ENCODE data around the gene EFNA5.

Gene EFNA5

GRCh38 chr5:107413754-107414153, 257.0 kb downstream of the EFNA5 start:
- peaks cover 5% of the 10 kb centered on the region; the same call in 1 of the 2 replicates for H3K4me1 ChIP-seq (ENCODE audit: control insufficient read depth, insufficient read depth, low read length)
- TF ChIP-seq ZNF677 (tag by site-specific recombination; IDR thresholded peaks at IDR 0.05) (no peak), ZNF214 (tag by site-specific recombination; IDR thresholded peaks at IDR 0.05; ENCODE audit: borderline replicate concordance) (no peak), PRDM1 (tag by site-specific recombination; IDR thresholded peaks at IDR 0.05) (no peak), ZNF221 (tag by site-specific recombination; IDR thresholded peaks at IDR 0.05; ENCODE audit: borderline replicate concordance) (no peak), YY2 (tag by site-specific recombination; IDR thresholded peaks at IDR 0.05) (no peak), ZNF513 (tag by site-specific recombination; IDR thresholded peaks at IDR 0.05) (no peak), MYNN (tag by site-specific recombination; IDR thresholded peaks at IDR 0.05; ENCODE audit: borderline replicate concordance) (no peak)
- H3K36me3 ChIP-seq (ENCODE audit: control insufficient read depth in 2 of 2, insufficient read depth in 1 of 2, low read length in 2 of 2) = no peaks in the 10 kb centered on the region
- H3K4me3 ChIP-seq (ENCODE audit: low read depth, low read length) = no peak overlapping the region
- CTCF ChIA-PET = no interaction called here
- POLR2A ChIA-PET = no interaction called here
- H3K27ac ChIP-seq (ENCODE audit: extremely low read depth, low read depth, low read length) = no peak overlapping the region
- no peaks in the 10 kb centered on the region for H3K9me3 ChIP-seq (ENCODE audit: control insufficient read depth, insufficient read depth, low read depth, low read length)

DNA sequence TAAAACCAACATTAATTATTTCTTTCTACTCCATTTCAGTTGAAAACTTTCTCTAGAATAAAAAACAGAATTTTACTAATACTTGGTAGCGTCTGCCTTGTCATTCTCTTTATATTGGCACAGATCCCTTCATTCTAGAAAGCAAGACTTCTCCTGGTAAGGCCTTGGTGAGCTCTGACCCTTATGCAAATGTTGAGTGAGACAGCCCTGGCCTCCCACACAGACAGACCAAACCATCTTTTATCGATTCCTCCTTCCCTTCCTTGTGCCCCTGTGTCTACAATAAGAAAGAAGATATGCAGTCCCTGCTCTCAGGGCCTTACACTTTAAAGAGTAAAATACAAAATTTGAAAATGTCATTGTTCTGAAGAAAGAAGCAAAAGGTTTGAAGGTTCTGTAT, 262.2 kb downstream of the EFNA5 start:
- no peaks in the 10 kb centered on the region for H3K36me3 ChIP-seq (ENCODE audit: control insufficient read depth in 2 of 2, insufficient read depth in 1 of 2, low read length in 2 of 2)
- H3K4me3 ChIP-seq (ENCODE audit: low read depth, low read length) = no peak overlapping the region
- ChIA-PET POLR2A (interaction anchor here (0.6 kb wide), 1 partner anchor 210 kb away, joined by 3 read pairs; no protein-coding TSS in a partner anchor), CTCF (no interaction called here)
- H3K9me3 ChIP-seq (ENCODE audit: control insufficient read depth, insufficient read depth, low read depth, low read length) = no peaks in the 10 kb centered on the region
- peaks cover 5% of the 10 kb centered on the region; the same call in 1 of the 2 replicates for H3K4me1 ChIP-seq (ENCODE audit: control insufficient read depth, insufficient read depth, low read length)
- no peak overlapping the region for H3K27ac ChIP-seq (ENCODE audit: extremely low read depth, low read depth, low read length)
- TF ChIP-seq ZNF529 (tag by site-specific recombination; IDR thresholded peaks at IDR 0.05; ENCODE audit: insufficient replicate concordance) (no peak), ZSCAN30 (tag by site-specific recombination; IDR thresholded peaks at IDR 0.05) (no peak), PBX3 (CRISPR knock-in tag; IDR thresholded peaks at IDR 0.05) (no peak), ZNF76 (tag by site-specific recombination; IDR thresholded peaks at IDR 0.05; ENCODE audit: borderline replicate concordance, low read depth) (no peak), ZNF629 (tag by site-specific recombination; IDR thresholded peaks at IDR 0.05) (no peak), ZNF184 (tag by site-specific recombination; IDR thresholded peaks at IDR 0.05) (no peak), ZNF121 (tag by site-specific recombination; IDR thresholded peaks at IDR 0.05) (no peak), CTCF (tag by site-specific recombination; IDR thresholded peaks at IDR 0.05) (no peak)

- Histone ChIP-seq H3K9me3 (ENCODE audit: control insufficient read depth, insufficient read depth, low read depth, low read length) (no peaks in the 10 kb centered on the region), H3K36me3 (ENCODE audit: control insufficient read depth in 2 of 2, insufficient read depth in 1 of 2, low read length in 2 of 2) (no peaks in the 10 kb centered on the region), H3K27ac (ENCODE audit: extremely low read depth, low read depth, low read length) (no peak overlapping the region), H3K4me1 (ENCODE audit: control insufficient read depth, insufficient read depth, low read length) (peaks cover 8% of the 10 kb centered on the region), H3K4me3 (ENCODE audit: low read depth, low read length) (no peak overlapping the region)
- POLR2A ChIA-PET = no interaction called here
- TF ChIP-seq ZNF548 (tag by site-specific recombination; IDR thresholded peaks at IDR 0.05) (no peak), PATZ1 (tag by site-specific recombination; IDR thresholded peaks at IDR 0.05) (no peak), ZNF114 (tag by site-specific recombination; IDR thresholded peaks at IDR 0.05) (no peak)
- CTCF ChIA-PET = interaction anchor here (0.6 kb wide), 1 partner anchor 428 kb away, joined by 3 read pairs; no protein-coding TSS in a partner anchor
These were observed 262.9 kb downstream of the EFNA5 start for GRCh38 chr5:107407713-107408298.

All from HEK293 (cell line).